HG03280 (cell line): Measurements from ENCODE around the gene ARMH1.
A peak's percentile ranks its signal among the peaks of the same experiment; 100 is the strongest.
"Not testable (repeated sequence)": the region's sequence is repeated elsewhere in the genome, so short reads cannot be mapped to it uniquely, and the experiment has no call there.

ENCODE experiments used
- ATAC-seq: cut with Tn5 transposase; IDR thresholded peaks from one replicate; pipeline ENCODE4 v1.9.1; 2021; ENCODE audit warnings: mild to moderate bottlenecking, moderate library complexity; ENCODE audit not compliant: unreplicated experiment

Gene ARMH1

DNA sequence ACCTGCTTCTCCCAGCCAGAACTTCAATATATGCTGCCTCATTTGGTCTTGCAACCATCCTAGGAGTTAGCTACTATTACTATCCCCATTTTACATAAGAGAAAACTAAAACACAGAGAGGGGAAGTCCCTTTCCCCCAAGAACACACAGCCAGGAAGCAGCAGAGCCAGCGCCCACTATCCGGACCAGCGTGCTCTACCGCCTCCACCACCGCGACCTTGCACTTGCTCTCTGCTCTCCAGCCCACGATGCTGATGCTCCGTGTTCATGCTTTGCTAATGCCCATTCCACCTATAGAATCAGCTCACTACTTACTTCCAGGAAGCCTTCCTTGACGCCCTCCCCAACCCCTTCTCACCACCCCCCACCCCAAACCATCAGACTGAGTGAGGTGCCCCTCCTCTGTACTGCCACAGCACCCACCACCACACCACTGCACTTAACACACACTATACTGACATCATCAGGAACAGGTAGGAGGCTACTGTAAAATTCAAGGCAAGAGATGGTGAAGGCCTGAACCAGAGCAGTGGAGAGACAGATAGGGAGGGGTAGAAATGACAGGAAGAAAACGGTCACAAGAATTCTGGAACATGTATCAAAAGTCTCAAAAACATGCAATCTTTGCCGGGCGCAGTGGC is 9.7 kb upstream of the ARMH1 start:
- ATAC-seq, result no peak

GRCh38 chr1:44666719-44667118 is 7.8 kb upstream of the ARMH1 start:
- ATAC-seq, result not testable (repeated sequence)

- no peak for ATAC-seq
Observed at GRCh38 chr1:44670751-44671640, 3.5 kb upstream of the ARMH1 start.

DNA sequence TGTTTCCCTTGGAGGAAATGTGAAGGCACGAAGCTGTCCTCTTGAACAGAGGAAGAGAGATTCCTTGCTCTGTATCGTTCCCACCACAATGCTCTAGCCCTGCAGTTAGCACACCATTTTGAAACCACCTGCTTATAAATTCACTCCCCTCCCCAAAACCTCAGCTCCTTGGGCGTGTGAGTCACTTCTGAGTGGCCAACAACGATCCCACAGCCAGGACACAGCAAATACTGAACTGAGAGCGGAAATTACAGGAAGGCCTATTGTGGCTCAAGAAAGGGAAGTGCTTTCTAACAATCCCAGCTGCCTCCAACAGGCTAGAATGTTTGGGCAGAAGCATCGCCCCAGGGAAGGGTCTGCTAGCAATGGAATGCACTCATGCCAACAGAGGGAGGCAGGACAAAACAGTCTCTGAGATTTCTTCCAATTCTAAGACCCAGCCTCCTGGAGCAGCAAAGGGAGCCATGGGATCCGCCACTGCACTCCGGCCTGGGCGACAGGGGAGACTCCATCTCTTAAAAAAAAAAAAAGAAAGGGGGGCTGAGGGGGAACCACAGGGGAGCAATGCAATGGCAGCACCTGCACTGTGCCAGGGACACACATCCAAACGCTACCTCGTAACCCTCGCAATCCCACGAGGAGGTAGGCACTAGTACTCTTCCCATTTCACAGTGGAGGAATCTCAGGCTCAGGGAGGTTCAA is 2.1 kb upstream of the ARMH1 start:
- no peak for ATAC-seq

- ATAC-seq, result no peak
Observed at GRCh38 chr1:44672961-44673674, 1.4 kb upstream of the ARMH1 start.

DNA sequence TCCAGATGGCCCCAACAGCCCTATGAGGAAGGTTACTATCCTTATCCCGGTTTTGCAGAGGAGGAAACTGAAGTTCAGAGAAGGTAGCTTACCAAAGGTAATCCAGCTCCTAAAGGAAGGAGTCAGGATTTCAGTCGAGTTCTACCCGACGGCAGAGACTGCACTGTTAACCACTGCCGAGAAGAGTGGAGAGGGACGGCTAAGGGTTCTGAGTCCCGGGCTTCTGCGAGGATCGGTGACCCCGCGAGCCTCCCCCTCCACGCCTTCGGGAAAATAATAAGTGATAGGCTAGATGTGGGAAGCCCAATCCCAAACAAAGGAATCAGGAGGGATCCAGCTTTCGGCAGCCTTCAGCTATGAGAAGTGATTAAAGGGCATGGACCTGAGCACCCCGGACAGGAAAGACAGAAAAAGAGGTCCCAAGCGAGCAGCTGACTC is 820 bp upstream of the ARMH1 start:
- no peak for ATAC-seq

DNA sequence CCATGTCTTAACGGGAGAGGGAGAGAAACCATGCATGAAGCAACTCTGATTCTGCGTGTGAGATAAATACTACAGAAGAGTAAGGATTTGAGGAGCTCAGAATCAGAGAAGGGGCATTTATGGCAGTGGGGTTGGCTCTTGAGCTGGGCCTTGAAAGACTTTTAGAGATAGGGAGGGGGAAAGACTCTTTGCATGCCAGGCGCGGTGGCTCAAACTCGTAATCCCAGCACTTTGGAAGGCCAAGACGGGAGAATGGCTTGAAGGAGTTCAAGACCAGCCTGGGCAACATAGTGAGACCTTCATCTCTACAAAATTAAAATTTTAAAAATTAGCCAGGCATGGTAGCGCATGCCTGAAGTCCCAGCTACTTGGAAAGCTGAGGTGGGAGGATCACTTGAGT is 672 bp downstream of the ARMH1 start:
- ATAC-seq, result no peak

DNA sequence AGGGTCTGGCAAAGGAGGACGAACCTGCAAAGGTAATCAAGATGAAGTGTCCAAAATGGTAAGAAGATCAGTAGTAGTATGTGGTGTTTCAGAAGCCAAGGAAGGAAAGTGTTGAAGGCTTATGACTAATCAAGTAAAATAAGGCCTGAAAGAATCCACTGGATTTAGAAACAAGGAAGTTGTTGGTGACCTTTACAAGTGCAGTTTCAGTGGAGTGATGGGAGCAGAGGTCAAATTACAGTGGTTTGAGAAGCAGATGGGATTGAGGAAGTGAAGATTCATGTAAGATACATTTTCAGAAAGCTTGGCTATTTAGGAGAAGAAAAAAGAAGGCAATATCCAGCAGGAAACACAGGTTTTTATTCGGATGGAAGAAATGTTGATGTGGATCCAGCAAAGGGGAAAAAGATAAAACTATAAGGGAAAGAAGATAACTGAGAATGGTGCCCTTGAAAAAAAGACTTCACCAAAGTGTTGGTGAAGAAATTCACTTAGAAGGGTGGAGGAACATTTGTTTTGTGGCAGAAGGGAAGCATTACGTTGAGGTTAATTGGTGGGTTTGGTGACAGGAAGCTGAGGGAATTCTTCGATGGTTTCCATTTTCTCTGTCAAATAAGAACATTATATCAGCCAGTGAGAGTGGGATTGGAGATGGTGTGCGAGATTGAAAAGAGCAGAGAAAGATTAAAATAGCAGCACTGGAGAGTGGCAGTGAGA is 2.1 kb downstream of the ARMH1 start:
- no peak for ATAC-seq

- no peak for ATAC-seq
Observed at GRCh38 chr1:44677201-44677766, 2.8 kb downstream of the ARMH1 start.

- ATAC-seq, result no peak
Observed at GRCh38 chr1:44678120-44678519, 3.6 kb downstream of the ARMH1 start.

DNA sequence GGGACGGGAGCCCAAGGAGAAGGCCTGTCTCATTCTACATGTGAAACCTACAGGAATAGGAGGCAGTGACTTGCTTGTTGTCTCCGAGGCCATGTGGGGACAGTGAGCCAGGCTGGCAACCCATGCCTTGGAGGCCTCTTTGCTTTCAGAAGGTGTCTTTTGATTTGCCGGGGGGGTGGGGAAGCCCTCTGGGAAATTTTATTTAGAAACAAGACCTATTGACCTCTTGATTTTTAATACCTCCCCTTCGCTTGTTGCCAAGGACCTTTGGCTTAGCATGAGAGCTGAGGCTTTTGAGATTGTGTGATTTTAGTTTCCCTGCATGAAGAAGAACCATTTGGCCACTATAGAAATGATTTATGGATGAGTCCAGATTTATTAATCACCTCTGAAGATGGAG is 4.1 kb downstream of the ARMH1 start:
- no peak for ATAC-seq

- ATAC-seq, result no peak
Observed at GRCh38 chr1:44679468-44679867, 5.0 kb downstream of the ARMH1 start.

GRCh38 chr1:44681905-44682882 is 7.7 kb downstream of the ARMH1 start:
- no peak for ATAC-seq

GRCh38 chr1:44682883-44683265 is 8.4 kb downstream of the ARMH1 start:
- no peak for ATAC-seq

DNA sequence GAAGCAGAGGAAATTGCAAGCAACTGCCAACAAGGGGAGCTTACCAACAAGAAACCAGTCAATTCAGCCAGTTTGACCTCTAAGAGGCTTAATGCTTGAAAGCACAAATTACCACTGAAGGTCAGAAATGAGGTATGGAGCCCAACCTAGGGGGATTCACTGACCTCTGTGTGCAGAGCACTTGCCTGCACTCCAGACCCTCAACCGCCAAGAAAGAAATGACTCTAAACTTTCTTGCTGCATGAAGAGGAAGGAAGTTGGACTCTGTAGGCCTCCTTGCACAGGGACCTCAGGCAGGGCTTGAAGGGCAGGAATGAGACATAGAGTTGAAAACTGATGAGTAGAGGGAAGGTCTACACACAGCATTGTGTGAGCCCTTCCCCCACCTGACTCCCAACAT is 10.0 kb downstream of the ARMH1 start:
- peak; percentile 60 for ATAC-seq

- no peak for ATAC-seq
Observed at GRCh38 chr1:44685218-44685617, 10.7 kb downstream of the ARMH1 start.

DNA sequence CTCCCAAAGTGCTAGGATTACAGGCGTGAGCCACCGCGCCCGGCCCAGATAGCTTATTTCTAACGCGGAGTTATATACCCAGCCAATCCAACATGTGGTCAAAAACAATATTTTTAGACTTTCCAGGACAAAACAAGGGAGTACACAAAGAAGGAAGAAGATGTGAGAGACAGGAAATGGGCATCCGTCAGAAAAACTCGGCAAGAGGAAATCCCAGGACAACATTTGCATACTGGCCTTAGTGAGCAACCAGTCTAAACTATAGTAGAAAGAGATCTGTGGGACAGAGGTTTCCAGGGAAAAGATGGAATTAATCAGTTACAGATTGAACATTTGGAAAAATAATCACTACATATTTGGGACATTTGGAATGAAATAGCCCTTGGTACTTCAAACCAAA is 11.4 kb downstream of the ARMH1 start:
- no peak for ATAC-seq

- no peak for ATAC-seq
Observed at GRCh38 chr1:44688760-44689446, 14.4 kb downstream of the ARMH1 start.

DNA sequence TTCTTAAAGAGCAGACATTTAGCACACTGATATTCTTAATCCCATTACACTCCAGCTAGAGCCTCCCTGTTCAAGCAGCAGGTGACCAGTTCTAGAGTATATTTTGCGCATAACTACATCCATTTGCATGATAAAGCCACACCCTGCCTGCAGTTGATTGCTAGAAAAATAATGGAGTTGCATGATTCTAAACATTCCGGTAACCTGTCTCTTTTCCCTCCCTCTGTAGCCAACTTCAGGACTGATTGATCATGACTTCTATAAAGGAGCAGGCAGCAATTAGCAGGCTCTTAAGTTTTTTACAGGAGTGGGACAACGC is 14.9 kb downstream of the ARMH1 start:
- ATAC-seq, result no peak
